T1000 (cell line): ENCODE data around the gene SAMD4A.
A peak's percentile ranks its signal among the peaks of the same experiment; 100 is the strongest.

Source experiments
- DNase-seq: peaks from one replicate; lab custom pipeline; 2025; ENCODE audit warnings: mixed read lengths; lab: John Stamatoyannopoulos, UW

SAMD4A gene

GRCh38 chr14:54763761-54764160 is 196.8 kb downstream of the SAMD4A start:
- no peak for DNase-seq

DNA sequence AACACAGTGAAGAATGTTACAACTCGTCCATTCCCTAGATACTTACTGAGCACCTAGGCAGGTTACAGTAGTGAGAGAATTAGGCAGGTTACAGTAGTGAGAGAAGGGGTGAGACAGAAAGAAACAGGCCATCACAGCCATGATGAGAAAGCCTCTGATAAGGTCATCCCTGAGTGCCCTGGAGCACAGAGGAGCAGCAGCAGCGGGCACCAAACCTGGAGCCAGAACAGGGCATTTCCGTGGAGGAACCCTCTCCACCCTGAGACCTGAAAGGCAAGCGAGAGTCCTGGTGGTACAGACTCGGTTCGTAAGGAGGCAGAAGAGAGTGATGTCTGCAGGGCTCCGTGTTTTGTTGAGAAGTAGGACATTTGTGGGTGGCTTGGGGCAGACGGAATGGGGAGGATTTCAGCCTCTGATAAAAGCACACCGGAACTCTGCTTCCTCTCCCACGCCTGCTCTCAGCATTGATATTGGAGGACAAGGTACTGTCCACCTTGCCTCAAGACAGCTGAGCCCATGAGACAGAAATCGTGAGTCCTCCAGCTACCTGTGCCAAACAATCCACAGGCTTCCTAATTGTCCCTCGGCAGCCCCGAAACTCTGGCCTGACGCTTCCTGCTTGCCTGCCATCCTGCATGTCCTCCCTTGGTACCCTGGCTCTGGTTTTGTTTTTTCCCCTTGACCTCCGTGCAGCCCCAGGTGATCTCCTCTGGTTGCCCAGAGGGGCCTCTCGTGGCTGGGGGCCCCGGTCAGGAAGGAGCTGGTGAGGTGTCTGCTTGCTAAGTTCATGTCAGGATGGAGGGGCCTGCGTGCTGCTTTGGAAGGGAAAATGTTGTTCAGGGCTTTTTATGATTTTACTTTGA is 199.6 kb downstream of the SAMD4A start:
- no peak for DNase-seq

DNA sequence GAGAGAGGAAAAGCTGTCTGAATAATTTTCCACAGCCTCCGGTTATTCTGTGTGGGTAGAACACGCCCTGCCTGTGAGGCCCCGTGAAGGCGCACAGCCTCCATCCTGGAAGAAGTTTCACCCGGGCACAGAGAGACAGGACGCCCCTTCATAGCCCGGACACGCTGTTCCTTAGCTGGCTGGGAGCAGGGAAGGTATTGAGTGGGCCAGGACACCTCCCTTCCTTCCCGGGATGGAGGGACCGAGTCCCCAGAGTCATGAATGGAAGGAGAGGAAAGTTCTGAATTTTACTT is 200.2 kb downstream of the SAMD4A start:
- no peak for DNase-seq

- DNase-seq, result no peak
These were observed 200.5 kb downstream of the SAMD4A start for GRCh38 chr14:54767450-54767849.

GRCh38 chr14:54768501-54769129 is 201.7 kb downstream of the SAMD4A start:
- DNase-seq, result no peak

- no peak for DNase-seq
These were observed 203.3 kb downstream of the SAMD4A start for GRCh38 chr14:54769951-54770863.

DNA sequence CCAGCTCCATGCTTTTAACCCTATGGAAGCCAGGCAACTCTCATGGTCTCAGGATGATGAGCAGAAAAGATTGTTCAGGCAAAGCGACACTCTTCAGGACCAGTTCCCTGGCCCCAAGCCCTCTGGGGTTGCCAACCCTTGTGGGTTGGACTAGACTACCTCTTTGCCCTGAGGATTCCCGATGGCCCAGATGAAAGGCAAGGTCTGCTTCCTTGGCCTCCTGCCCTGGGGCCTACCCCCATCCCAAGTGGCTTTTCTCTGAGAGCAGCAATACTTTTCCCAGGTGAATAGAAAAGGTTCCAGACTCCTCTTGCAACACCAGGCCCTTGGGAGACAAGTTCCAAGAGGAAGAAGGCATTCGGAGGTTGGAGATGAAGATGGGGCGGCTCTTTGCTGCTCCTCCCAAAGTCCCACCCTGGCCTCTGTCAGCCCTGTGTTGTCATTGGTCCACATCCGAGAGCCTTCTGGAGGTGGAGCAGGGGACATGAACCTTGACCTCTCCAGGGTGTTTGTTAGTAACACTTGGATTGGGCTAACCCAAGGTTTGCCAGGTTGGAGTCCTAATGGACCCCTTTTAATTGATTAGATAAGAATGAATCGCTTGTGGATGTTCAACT is 204.6 kb downstream of the SAMD4A start:
- no peak for DNase-seq

- no peak for DNase-seq
These were observed 205.5 kb downstream of the SAMD4A start for GRCh38 chr14:54772451-54772881.

GRCh38 chr14:54773171-54774006 is 206.5 kb downstream of the SAMD4A start:
- peak; percentile 96 for DNase-seq

- no peak for DNase-seq
These were observed 207.9 kb downstream of the SAMD4A start for GRCh38 chr14:54774824-54775223.

- no peak for DNase-seq
These were observed 208.7 kb downstream of the SAMD4A start for GRCh38 chr14:54775486-54776140.

GRCh38 chr14:54776361-54777001 is 209.6 kb downstream of the SAMD4A start:
- peak; percentile 40 for DNase-seq

DNA sequence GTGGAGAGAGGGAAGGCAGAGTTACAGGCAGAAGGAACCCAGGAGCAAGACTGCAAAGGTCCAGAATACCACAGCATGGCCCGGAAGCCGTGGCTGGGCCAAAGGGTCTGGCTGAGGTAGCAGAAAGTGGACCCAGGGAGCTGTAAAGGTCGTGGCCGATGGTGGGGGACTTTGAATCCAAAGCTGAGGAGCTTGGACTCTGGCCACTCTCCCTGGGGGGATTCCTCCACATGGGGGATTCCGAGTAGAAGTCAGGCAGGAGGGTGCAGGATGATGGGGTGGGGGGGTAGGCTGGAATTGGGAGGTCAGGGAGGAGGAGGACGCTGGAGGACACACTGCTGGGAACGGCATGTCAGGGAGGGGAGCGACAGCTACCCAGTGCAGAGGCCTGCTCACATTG is 210.5 kb downstream of the SAMD4A start:
- DNase-seq, result no peak

GRCh38 chr14:54778618-54779345 is 211.9 kb downstream of the SAMD4A start:
- no peak for DNase-seq

DNA sequence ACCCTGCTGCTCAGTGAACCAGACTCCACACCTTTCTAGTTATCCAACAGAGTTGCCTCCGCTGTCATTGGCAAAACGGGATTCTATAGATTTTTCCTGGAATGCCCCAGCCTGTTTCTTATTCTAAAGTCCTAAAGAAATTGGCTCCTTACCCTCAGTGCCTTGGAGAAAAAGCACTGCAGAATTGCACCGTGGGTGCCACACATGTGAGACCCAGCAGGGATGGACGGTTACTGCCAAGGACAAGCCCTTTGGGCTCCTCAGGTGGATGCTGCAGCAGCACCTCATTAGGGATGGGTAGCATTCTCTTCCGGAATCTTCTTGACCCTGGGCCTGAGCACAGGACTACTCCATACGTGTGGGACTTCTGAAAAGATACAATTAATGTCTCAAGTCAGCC is 214.2 kb downstream of the SAMD4A start:
- DNase-seq, result no peak

GRCh38 chr14:54781961-54782750 is 215.2 kb downstream of the SAMD4A start:
- no peak for DNase-seq

GRCh38 chr14:54782751-54783659 is 216.1 kb downstream of the SAMD4A start:
- no peak for DNase-seq

DNA sequence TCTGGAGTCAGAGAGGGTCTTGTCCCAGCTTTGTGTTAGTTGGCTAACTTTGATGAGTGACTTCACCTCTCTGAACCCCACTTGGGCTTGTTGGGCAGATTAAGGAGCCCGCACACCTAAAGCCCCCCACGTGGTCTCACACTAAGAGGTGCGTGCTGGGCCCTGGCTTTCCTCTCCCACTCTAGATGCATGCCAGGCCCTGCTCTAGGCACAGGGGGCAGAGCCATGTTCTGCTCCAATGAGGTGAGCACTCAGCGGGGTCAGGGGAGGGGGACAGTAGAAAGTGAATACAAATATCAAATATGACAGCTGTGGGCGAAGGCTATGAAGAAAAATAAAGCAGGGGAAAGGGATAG is 216.7 kb downstream of the SAMD4A start:
- DNase-seq, result no peak
